Heart left ventricle (tissue), 16 donors: Measurements from ENCODE around the gene MCM5. TPM values are rescaled to one million over a fixed set of nuclear protein-coding genes. Genes with fewer than 3 reads are reported as not detected.

ENCODE experiments used
- ATAC-seq, 4 donors: fragments of 200-7000 bp; cut with Tn5 transposase; one replicate each; pipeline ENCODE4 v1.9.1; 2020 to 2022; ENCODE audit warnings: moderate library complexity in 4 of 4, mild to moderate bottlenecking in 3 of 4, moderate number of reproducible peaks in 1 of 4
- DNase-seq, 5 donors: peaks; one replicate each; pipeline ENCODE4 v3.0.0-alpha.2; 2020
- H3K27ac ChIP-seq, 12 donors: fragments of 200-600 bp; sonication (generic) in 4 of 12; one replicate each; pipeline versions ENCODE4 v1.5.0 to v1.8.0; 2016 to 2022; ENCODE audit warnings: mild to moderate bottlenecking in 2 of 12
- H3K27me3 ChIP-seq, 9 donors: fragments of 200-600 bp; sonication (generic) in 2 of 9; one replicate each; pipeline versions ENCODE4 v1.5.1 to v1.8.0; 2016 to 2022; ENCODE audit warnings: mild to moderate bottlenecking in 3 of 9
- H3K36me3 ChIP-seq, 9 donors: fragments of 200-600 bp; sonication (generic) in 2 of 9; one replicate each; pipeline versions ENCODE4 v1.5.0 to v1.8.0; 2018 to 2022; ENCODE audit warnings: mild to moderate bottlenecking in 2 of 9
- H3K4me1 ChIP-seq, 12 donors: fragments of 200-600 bp; sonication (generic) in 4 of 12; one replicate each; pipeline versions ENCODE4 v1.5.0 to v1.8.0; 2016 to 2022; ENCODE audit warnings: mild to moderate bottlenecking in 3 of 12
- H3K4me3 ChIP-seq, 12 donors: fragments of 200-600 bp; sonication (generic) in 4 of 12; one replicate each; pipeline versions ENCODE4 v1.5.0 to v1.8.0; 2017 to 2022; ENCODE audit warnings: mild to moderate bottlenecking in 9 of 12, moderate library complexity in 4 of 12
- H3K9me3 ChIP-seq, 12 donors: fragments of 200-600 bp; sonication (generic) in 4 of 12; one replicate each; pipeline versions ENCODE4 v1.5.0 to v1.8.0; 2016 to 2022; ENCODE audit warnings: mild to moderate bottlenecking in 1 of 12
- POLR2A ChIP-seq, 2 donors: fragments of 450-650 bp; IDR thresholded peaks; one replicate each; pipeline ENCODE4 v1.6.1; 2017; ENCODE audit warnings: antibody characterized with exemption in 2 of 2, mild to moderate bottlenecking in 2 of 2, moderate library complexity in 2 of 2
- WGBS, 4 donors: extraction: QIAGEN DNeasy Blood & Tissue Kit in 2 of 4; methylation state at CpG; one replicate each; pipeline versions ENCODE4 v1.1.5 to v1.1.7; 2013 to 2018; 5-methylcytosine and 5-hydroxymethylcytosine counted together
- intact Hi-C, 10 donors: fragments of 100-400 bp; cut with DNase I; formaldehyde crosslinking; loops; one replicate each; pipeline versions ENCODE4 v1.11.1 to v1.14.2; 2022
- polyA plus RNA-seq, 2 donors: library from polyadenylated mRNA; stranded (reverse); fragments of 200-250 nt; gene quantifications; one replicate each; pipeline ENCODE4 v1.2.3, GENCODE V29; 2013
- total RNA-seq, 9 donors: library from RNA; depleted of rRNA in 2 of 9; stranded (reverse); fragments of >200 nt in 2 of 9; fragmentation: NEBNext Ultra II Directional in 3 of 9; extraction: Animal tissue kit (Norgen Biotek cat#: 25700) in 3 of 9; gene quantifications; one replicate each; pipeline versions ENCODE4 v1.1.0 to v1.2.4, GENCODE V29; 2016 to 2023
- TF ChIP-seq, protein P1 (sequence below), 12 donors: fragments of 200-600 bp; sonication (generic) in 4 of 12; IDR thresholded peaks; one replicate each; pipeline versions ENCODE4 v1.5.0 to v1.8.0; 2018 to 2022; ENCODE audit warnings: antibody characterized with exemption in 12 of 12, mild to moderate bottlenecking in 5 of 12
- donor health status: ischemic (EF 13 %, LVEDD 7.1; RV severe dilation, severe dysfunction).
- donor health status: healthy with polysubstance abuse.
- donor health status: DM: no; HTN: yes; CAD: no.
- donor health status: DM: no; HTN: no; CAD: no.
- donor health status: ischemic (EF 25% LVEDD 6.9; RV normal size, moderate dysfunction).
- donor health status: ischemic (EF 25% LVEDD 5.7; RV mildly dilated, moderate dysfunction).
- donor health status: healthy.
- donor health status: DM: yes; HTN: yes; CAD: no.
- donor health status: ischemic (EF 35%, LVEDD 5.7; RV mildly dilated, moderate dysfunction).
- donor health status: nonischemic (EF 11% LVEDD 7.7; RV severe dilation, severe dysfunction).
- donor health status: DM: yes; HTN: yes; CAD: no.
- donor health status: PGD.
- donor health status: ischemic (EF 29% LVEDD 5.4; RV normal size, mild dysfunction).
- donor health status: nonischemic (EF 23%, LVEDD 6.1; RV moderate dilation, normal function).

MCM5 gene
- total and polyA plus RNA-seq, 11 donors, result 5.9 to 30.2 (median 12.3) TPM

DNA sequence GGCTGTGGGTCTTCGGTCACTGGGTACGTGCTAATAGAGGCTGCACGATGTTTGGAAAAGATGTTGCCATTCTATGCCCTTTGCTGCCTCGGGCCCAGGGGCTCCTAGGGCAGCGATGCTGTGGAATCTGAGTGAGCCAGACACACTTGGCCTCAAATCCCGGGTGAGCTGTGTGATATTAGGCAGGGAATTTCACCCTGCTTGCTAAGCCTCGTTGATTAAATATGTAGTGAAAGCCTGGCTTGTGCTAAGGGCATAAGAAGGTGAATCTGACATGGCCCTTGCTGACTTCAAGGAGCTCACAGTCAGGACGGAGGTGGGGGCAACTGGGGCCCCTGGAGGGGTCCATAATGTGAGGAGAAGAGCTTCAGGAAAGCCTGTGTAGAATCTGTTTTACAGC lies 24.4 kb upstream of the MCM5 start:
- no peak for DNase-seq
- H3K27ac ChIP-seq, result peak overlapping the region in 1 of 12 donors; percentile 74
- TF ChIP-seq, protein P1, sequence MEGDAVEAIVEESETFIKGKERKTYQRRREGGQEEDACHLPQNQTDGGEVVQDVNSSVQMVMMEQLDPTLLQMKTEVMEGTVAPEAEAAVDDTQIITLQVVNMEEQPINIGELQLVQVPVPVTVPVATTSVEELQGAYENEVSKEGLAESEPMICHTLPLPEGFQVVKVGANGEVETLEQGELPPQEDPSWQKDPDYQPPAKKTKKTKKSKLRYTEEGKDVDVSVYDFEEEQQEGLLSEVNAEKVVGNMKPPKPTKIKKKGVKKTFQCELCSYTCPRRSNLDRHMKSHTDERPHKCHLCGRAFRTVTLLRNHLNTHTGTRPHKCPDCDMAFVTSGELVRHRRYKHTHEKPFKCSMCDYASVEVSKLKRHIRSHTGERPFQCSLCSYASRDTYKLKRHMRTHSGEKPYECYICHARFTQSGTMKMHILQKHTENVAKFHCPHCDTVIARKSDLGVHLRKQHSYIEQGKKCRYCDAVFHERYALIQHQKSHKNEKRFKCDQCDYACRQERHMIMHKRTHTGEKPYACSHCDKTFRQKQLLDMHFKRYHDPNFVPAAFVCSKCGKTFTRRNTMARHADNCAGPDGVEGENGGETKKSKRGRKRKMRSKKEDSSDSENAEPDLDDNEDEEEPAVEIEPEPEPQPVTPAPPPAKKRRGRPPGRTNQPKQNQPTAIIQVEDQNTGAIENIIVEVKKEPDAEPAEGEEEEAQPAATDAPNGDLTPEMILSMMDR (IDR thresholded peaks at IDR 0.05), result no peak
- no peak for TF ChIP-seq POLR2A (IDR thresholded peaks at IDR 0.05)
- intact Hi-C loops, result no loop called here
- H3K36me3 ChIP-seq, result no peaks in the 10 kb centered on the region
- WGBS, 4 donors, result 67 to 91% (median 80%) methylated on average over 5 to 8 of the region's 8 CpGs
- H3K27me3 ChIP-seq, result no peaks in the 10 kb centered on the region
- H3K4me1 ChIP-seq, result peaks cover 0 to 73% (median 20%) of the 10 kb centered on the region in 12 donors
- H3K9me3 ChIP-seq, result no peaks in the 10 kb centered on the region
- H3K4me3 ChIP-seq, result no peak overlapping the region
- ATAC-seq, result no peak

DNA sequence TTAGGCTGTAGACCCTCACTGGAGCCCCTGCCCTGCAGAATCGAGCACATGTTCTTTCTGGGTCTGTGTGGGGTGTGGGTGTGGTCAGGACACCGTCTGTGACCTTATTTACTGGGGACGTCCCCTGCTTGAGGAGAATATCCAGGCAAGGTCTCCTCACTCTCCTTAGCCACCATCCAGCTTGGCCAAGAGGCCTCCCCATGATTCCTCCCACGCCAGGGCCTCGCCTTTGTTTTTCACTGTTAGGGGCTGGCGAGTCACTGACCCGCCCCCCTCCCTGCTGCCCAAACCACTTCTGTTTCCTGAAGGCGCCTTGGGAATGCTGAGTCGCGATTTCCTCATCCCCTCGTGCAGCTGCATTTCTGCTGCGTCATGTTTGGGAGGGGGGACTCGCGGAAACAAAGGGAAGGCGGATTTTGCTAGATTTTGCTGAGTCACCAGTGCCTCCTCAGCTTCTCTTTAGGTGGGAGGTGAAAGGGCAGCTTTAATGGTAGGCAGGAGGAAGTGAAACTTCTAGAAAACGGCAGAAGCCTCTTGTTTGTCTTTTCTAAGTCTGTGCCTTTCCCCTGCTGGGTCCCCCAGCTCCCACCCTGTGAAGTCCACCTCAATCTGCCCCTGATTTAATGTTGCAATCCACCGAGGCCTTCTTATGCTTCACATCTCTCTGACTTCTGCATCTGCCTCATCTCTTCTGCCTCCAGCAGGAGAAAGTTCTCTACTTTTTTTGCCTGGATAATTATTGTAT lies 23.0 kb upstream of the MCM5 start:
- Histone ChIP-seq H3K27me3 (no peaks in the 10 kb centered on the region), H3K4me1 (peaks cover 0 to 67% (median 25%) of the 10 kb centered on the region in 12 donors), H3K36me3 (no peaks in the 10 kb centered on the region), H3K9me3 (no peaks in the 10 kb centered on the region), H3K27ac (peak overlapping the region in 11 of 12 donors; percentile 30 to 87 (median 73)), H3K4me3 (no peak overlapping the region)
- WGBS, 4 donors, result 33 to 58% (median 38%) methylated on average over 17 of the region's 17 CpGs
- intact Hi-C loops, result no loop called here
- ATAC-seq, result peak; percentile 45 to 73 (median 55)
- TF ChIP-seq POLR2A (IDR thresholded peaks at IDR 0.05), result peak in 1 of 2 donors; percentile 15
- TF ChIP-seq, protein P1 (IDR thresholded peaks at IDR 0.05), result no peak
- peak; percentile 89 to 95 (median 94) for DNase-seq

DNA sequence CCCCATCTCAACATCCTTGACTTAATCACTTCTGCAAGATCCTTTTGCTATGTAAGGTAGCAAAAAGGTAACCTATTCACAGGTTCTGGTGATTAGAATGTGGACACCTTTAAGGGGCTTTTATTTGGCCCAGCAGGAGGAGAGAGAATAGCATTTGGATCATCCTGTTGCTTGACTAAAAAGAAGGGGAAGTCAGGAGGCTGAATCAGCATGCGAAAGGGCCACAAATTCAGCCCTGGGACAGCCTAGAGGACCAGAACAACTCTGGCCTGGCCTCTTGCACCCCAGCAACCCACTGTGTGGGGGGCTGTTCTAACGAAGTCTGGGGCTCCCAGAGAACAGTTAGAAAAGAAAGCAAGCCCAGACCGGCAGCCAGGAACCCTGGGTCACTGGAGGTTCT lies 22.2 kb upstream of the MCM5 start:
- ATAC-seq, result no peak

DNA sequence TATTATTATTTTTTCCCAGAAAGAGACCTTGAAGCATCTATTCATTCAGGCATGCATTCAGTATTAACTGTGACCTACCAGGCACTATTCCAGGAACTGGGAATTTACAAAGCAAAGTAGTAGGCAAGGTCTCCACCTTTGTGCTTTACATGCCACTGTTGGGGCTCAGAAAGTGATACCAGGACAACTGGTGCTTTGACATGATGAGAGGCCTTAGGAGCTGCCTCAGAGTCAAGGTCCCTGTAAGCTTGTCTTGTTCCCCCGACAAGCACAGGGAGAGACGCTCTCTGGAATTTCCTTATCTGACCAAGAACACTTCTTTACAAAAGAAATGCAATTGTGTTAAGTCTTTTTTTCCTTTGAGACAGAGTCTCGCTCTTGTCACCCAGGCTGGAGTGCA lies 21.3 kb upstream of the MCM5 start:
- intact Hi-C loops, result no loop called here
- 78 to 96% (median 92%) methylated on average over 3 of the region's 3 CpGs for WGBS, 4 donors
- H3K27me3 ChIP-seq, result no peaks in the 10 kb centered on the region
- H3K36me3 ChIP-seq, result peaks cover 0 to 7% (median 0%) of the 10 kb centered on the region in 9 donors
- DNase-seq (no peak), ATAC-seq (no peak)
- no peak for TF ChIP-seq POLR2A (IDR thresholded peaks at IDR 0.05)
- TF ChIP-seq, protein P1 (IDR thresholded peaks at IDR 0.05), result no peak
- no peak overlapping the region for H3K4me3 ChIP-seq
- H3K4me1 ChIP-seq, result peaks cover 0 to 71% (median 20%) of the 10 kb centered on the region in 12 donors
- H3K9me3 ChIP-seq, result no peaks in the 10 kb centered on the region
- peak overlapping the region in 1 of 12 donors; percentile 87 for H3K27ac ChIP-seq

More for the DNA sequence above, 22.2 kb upstream of the MCM5 start:
- no peak for DNase-seq
- Histone ChIP-seq H3K27ac (peak overlapping the region in 10 of 12 donors; percentile 30 to 87 (median 70)), H3K4me3 (no peak overlapping the region), H3K4me1 (peaks cover 0 to 62% (median 20%) of the 10 kb centered on the region in 12 donors), H3K9me3 (no peaks in the 10 kb centered on the region), H3K36me3 (no peaks in the 10 kb centered on the region), H3K27me3 (no peaks in the 10 kb centered on the region)
- intact Hi-C loops, result no loop called here
- TF ChIP-seq, protein P1 (IDR thresholded peaks at IDR 0.05), result no peak
- no peak for TF ChIP-seq POLR2A (IDR thresholded peaks at IDR 0.05)
- WGBS, 4 donors, result 83 to 94% (median 90%) methylated on average over 3 of the region's 3 CpGs
